GM15510 (cell line): ENCODE data around the gene NCBP3.

Experiments used
- POLR2A ChIP-seq: IDR thresholded peaks from 3 replicates; pipeline ENCODE4 v1.6.1; 2011; ENCODE audit warnings: borderline replicate concordance; ENCODE audit not compliant: insufficient read length; ENCODE audit errors: extremely low read depth

Gene NCBP3

GRCh38 chr17:3887804-3888203, 41.8 kb upstream of the NCBP3 start:
- TF ChIP-seq POLR2A, result no peak

GRCh38 chr17:3887394-3887793, 41.3 kb upstream of the NCBP3 start:
- no peak for TF ChIP-seq POLR2A

GRCh38 chr17:3886776-3887175, 40.7 kb upstream of the NCBP3 start:
- no peak for TF ChIP-seq POLR2A

- no peak for TF ChIP-seq POLR2A
Measured at GRCh38 chr17:3885970-3886369, 39.9 kb upstream of the NCBP3 start.

- no peak for TF ChIP-seq POLR2A
Measured at GRCh38 chr17:3885271-3885670, 39.2 kb upstream of the NCBP3 start.

- no peak for TF ChIP-seq POLR2A
Measured at GRCh38 chr17:3884188-3884587, 38.1 kb upstream of the NCBP3 start.

- TF ChIP-seq POLR2A, result no peak
Measured at GRCh38 chr17:3882276-3882675, 36.2 kb upstream of the NCBP3 start.

- TF ChIP-seq POLR2A, result no peak
Measured at GRCh38 chr17:3880983-3881382, 34.9 kb upstream of the NCBP3 start.

GRCh38 chr17:3879591-3880417, 33.8 kb upstream of the NCBP3 start:
- TF ChIP-seq POLR2A, result no peak

GRCh38 chr17:3879186-3879585, 33.1 kb upstream of the NCBP3 start:
- no peak for TF ChIP-seq POLR2A

GRCh38 chr17:3877220-3877619, 31.2 kb upstream of the NCBP3 start:
- no peak for TF ChIP-seq POLR2A

- TF ChIP-seq POLR2A, result no peak
Measured at GRCh38 chr17:3875317-3875716, 29.3 kb upstream of the NCBP3 start.

GRCh38 chr17:3873862-3874261, 27.8 kb upstream of the NCBP3 start:
- TF ChIP-seq POLR2A, result no peak

GRCh38 chr17:3870871-3871306, 24.8 kb upstream of the NCBP3 start:
- TF ChIP-seq POLR2A, result no peak

- no peak for TF ChIP-seq POLR2A
Measured at GRCh38 chr17:3867606-3868005, 21.6 kb upstream of the NCBP3 start.

GRCh38 chr17:3867106-3867505, 21.1 kb upstream of the NCBP3 start:
- TF ChIP-seq POLR2A, result no peak

- no peak for TF ChIP-seq POLR2A
Measured at GRCh38 chr17:3866276-3866675, 20.2 kb upstream of the NCBP3 start.

- no peak for TF ChIP-seq POLR2A
Measured at GRCh38 chr17:3865176-3865575, 19.1 kb upstream of the NCBP3 start.

- TF ChIP-seq POLR2A, result no peak
Measured at GRCh38 chr17:3864534-3864933, 18.5 kb upstream of the NCBP3 start.
